BE2C (cell line): ENCODE measurements around the gene GTF3C1.

Experiments used
- DNase-seq: peaks from one replicate; pipeline ENCODE4 v3.0.0-alpha.2; 2020
- H3K27me3 ChIP-seq: fragments of 250-450 bp; sonication (Bioruptor Pico); 2 replicates; pipeline ENCODE4 v1.5.1; 2020; ENCODE audit warnings: mild to moderate bottlenecking
- H3K36me3 ChIP-seq: fragments of 250-450 bp; sonication (Bioruptor Pico); 2 replicates; pipeline ENCODE4 v1.5.1; 2020; ENCODE audit warnings: mild to moderate bottlenecking
- H3K4me1 ChIP-seq: fragments of 250-450 bp; sonication (Bioruptor Pico); 2 replicates; pipeline ENCODE4 v1.5.1; 2020
- H3K4me3 ChIP-seq: 2 replicates; pipeline ENCODE4 v1.5.1; 2011; ENCODE audit warnings: low read depth, low read length
- H3K9me3 ChIP-seq: fragments of 250-450 bp; sonication (Bioruptor Pico); 2 replicates; pipeline ENCODE4 v1.5.1; 2020
- TF ChIP-seq, protein P1 (sequence below): IDR thresholded peaks from 2 replicates; pipeline ENCODE4 v1.5.1; 2012; ENCODE audit warnings: mild to moderate bottlenecking, low read depth, low read length

GTF3C1 gene

GRCh38 chr16:27414788-27415431, 134.8 kb downstream of the GTF3C1 start:
- no peaks in the 10 kb centered on the region for H3K27me3 ChIP-seq
- H3K9me3 ChIP-seq = no peaks in the 10 kb centered on the region
- H3K36me3 ChIP-seq = no peaks in the 10 kb centered on the region
- no peaks in the 10 kb centered on the region for H3K4me1 ChIP-seq
- TF ChIP-seq, protein P1, sequence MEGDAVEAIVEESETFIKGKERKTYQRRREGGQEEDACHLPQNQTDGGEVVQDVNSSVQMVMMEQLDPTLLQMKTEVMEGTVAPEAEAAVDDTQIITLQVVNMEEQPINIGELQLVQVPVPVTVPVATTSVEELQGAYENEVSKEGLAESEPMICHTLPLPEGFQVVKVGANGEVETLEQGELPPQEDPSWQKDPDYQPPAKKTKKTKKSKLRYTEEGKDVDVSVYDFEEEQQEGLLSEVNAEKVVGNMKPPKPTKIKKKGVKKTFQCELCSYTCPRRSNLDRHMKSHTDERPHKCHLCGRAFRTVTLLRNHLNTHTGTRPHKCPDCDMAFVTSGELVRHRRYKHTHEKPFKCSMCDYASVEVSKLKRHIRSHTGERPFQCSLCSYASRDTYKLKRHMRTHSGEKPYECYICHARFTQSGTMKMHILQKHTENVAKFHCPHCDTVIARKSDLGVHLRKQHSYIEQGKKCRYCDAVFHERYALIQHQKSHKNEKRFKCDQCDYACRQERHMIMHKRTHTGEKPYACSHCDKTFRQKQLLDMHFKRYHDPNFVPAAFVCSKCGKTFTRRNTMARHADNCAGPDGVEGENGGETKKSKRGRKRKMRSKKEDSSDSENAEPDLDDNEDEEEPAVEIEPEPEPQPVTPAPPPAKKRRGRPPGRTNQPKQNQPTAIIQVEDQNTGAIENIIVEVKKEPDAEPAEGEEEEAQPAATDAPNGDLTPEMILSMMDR = no peak
- no peak for DNase-seq
- H3K4me3 ChIP-seq = no peak overlapping the region

GRCh38 chr16:27413956-27414355, 135.8 kb downstream of the GTF3C1 start:
- TF ChIP-seq, protein P1 = no peak
- H3K9me3 ChIP-seq = no peaks in the 10 kb centered on the region
- H3K36me3 ChIP-seq = no peaks in the 10 kb centered on the region
- H3K27me3 ChIP-seq = no peaks in the 10 kb centered on the region
- DNase-seq = no peak
- no peaks in the 10 kb centered on the region for H3K4me1 ChIP-seq
- H3K4me3 ChIP-seq = no peak overlapping the region

- no peaks in the 10 kb centered on the region for H3K4me1 ChIP-seq
Observed at GRCh38 chr16:27410761-27411160, 139.0 kb downstream of the GTF3C1 start.

More at GRCh38 chr16:27410761-27411160, 139.0 kb downstream of the GTF3C1 start:
- no peak for DNase-seq
- TF ChIP-seq, protein P1 = no peak
- no peaks in the 10 kb centered on the region for H3K27me3 ChIP-seq
- H3K9me3 ChIP-seq = no peaks in the 10 kb centered on the region
- no peaks in the 10 kb centered on the region for H3K36me3 ChIP-seq
- no peak overlapping the region for H3K4me3 ChIP-seq
